Endometrial microvascular endothelial cells (primary cell): Measurements from ENCODE around the gene OR51V1. TPM values are rescaled to one million over a fixed set of nuclear protein-coding genes. Genes with fewer than 3 reads are reported as not detected.

Experiments used
- in situ Hi-C: cut with HindIII; loops from 2 replicates; pipeline ENCODE4 v1.10.0; 2017; ENCODE audit warnings: low sequenced_read_pairs, low pct_unique_long_range_greater_than_20kb; ENCODE audit errors: inconsistent ontology term
- total RNA-seq: library from RNA; depleted of rRNA; stranded (reverse); fragments of >200 nt; gene quantifications from one replicate; pipeline ENCODE4 v1.2.3, GENCODE V29; 2015; ENCODE audit errors: inconsistent ontology term

The OR51V1 gene
- total RNA-seq, 1 donor from 2014 or later = not detected

- in situ Hi-C loops = no loop called here
Observed at GRCh38 chr11:5232821-5233220, 32.3 kb upstream of the OR51V1 start.

- in situ Hi-C loops = no loop called here
Observed at GRCh38 chr11:5232176-5232575, 31.7 kb upstream of the OR51V1 start.

- in situ Hi-C loops = no loop called here
Observed at GRCh38 chr11:5231111-5231510, 30.6 kb upstream of the OR51V1 start.

- in situ Hi-C loops = no loop called here
Observed at GRCh38 chr11:5230266-5230665, 29.8 kb upstream of the OR51V1 start.

GRCh38 chr11:5229796-5230195 lies 29.3 kb upstream of the OR51V1 start:
- in situ Hi-C loops = no loop called here

- in situ Hi-C loops = no loop called here
Observed at GRCh38 chr11:5229356-5229755, 28.9 kb upstream of the OR51V1 start.

GRCh38 chr11:5228124-5228523 lies 27.6 kb upstream of the OR51V1 start:
- in situ Hi-C loops = no loop called here

- in situ Hi-C loops = no loop called here
Observed at GRCh38 chr11:5227681-5228080, 27.2 kb upstream of the OR51V1 start.

- in situ Hi-C loops = no loop called here
Observed at GRCh38 chr11:5226732-5227310, 26.3 kb upstream of the OR51V1 start, which contains the start of gene HBB. HBB (minus strand) TSS chr11:5227071; CDS start chr11:5227021, 50 bp downstream.

- in situ Hi-C loops = no loop called here
Observed at GRCh38 chr11:5225480-5225871, 25.0 kb upstream of the OR51V1 start.

GRCh38 chr11:5224538-5225479 lies 24.3 kb upstream of the OR51V1 start:
- in situ Hi-C loops = no loop called here

- in situ Hi-C loops = no loop called here
Observed at GRCh38 chr11:5223686-5224085, 23.2 kb upstream of the OR51V1 start.

- in situ Hi-C loops = no loop called here
Observed at GRCh38 chr11:5223146-5223545, 22.7 kb upstream of the OR51V1 start.

GRCh38 chr11:5210376-5210885 lies 9.9 kb upstream of the OR51V1 start:
- in situ Hi-C loops = no loop called here

GRCh38 chr11:5204787-5205186 lies 4.3 kb upstream of the OR51V1 start:
- in situ Hi-C loops = no loop called here

GRCh38 chr11:5203366-5203765 lies 2.9 kb upstream of the OR51V1 start:
- in situ Hi-C loops = no loop called here

- in situ Hi-C loops = no loop called here
Observed at GRCh38 chr11:5198285-5198684, 2.2 kb downstream of the OR51V1 start.

- in situ Hi-C loops = no loop called here
Observed at GRCh38 chr11:5197536-5197935, 2.9 kb downstream of the OR51V1 start.

- in situ Hi-C loops = no loop called here
Observed at GRCh38 chr11:5196731-5197130, 3.8 kb downstream of the OR51V1 start.

GRCh38 chr11:5196067-5196466 lies 4.4 kb downstream of the OR51V1 start:
- in situ Hi-C loops = no loop called here
